Kidney (tissue), 14 donors: ENCODE results near the gene NIPSNAP3A. TPM values are rescaled to one million over a fixed set of nuclear protein-coding genes. Genes with fewer than 3 reads are reported as not detected.
A peak's percentile ranks its signal among the peaks of the same experiment; 100 is the strongest.

Experiments
- DNase-seq, 5 donors: peaks; one replicate each; pipeline ENCODE4 v3.0.0-alpha.2; 2013 to 2020
- FAIRE-seq: peaks from 2 replicates; lab custom pipeline; 2012; peaks lifted over from hg19 to GRCh38; lab: Jason Lieb, UNC
- H3K27ac ChIP-seq, 2 donors: one replicate each; pipeline ENCODE4 v1.7.0; 2013; ENCODE audit warnings: low read depth in 2 of 2, low read length in 2 of 2, inconsistent platforms in 1 of 2
- H3K27me3 ChIP-seq: one replicate; pipeline ENCODE4 v1.7.1; 2013; ENCODE audit warnings: low read length, inconsistent platforms; ENCODE audit not compliant: control insufficient read depth, insufficient read depth
- H3K36me3 ChIP-seq, 3 donors: one replicate each; pipeline versions ENCODE4 v1.7.0 to v1.7.1; 2013; ENCODE audit warnings: low read length in 3 of 3, control low read depth in 1 of 3, inconsistent platforms in 1 of 3; ENCODE audit not compliant: insufficient read depth in 3 of 3, control insufficient read depth in 2 of 3
- H3K4me1 ChIP-seq, 3 donors: one replicate each; pipeline versions ENCODE4 v1.7.0 to v1.7.1; 2013; ENCODE audit warnings: low read length in 3 of 3, inconsistent platforms in 1 of 3, low read depth in 1 of 3; ENCODE audit not compliant: control insufficient read depth in 2 of 3, insufficient read depth in 2 of 3
- H3K4me3 ChIP-seq, 3 donors: one replicate each; pipeline versions ENCODE4 v1.7.0 to v1.8.1; 2013; ENCODE audit warnings: low read length in 3 of 3, control low read depth in 1 of 3, inconsistent platforms in 1 of 3
- H3K9ac ChIP-seq, 3 donors: one replicate each; pipeline versions ENCODE4 v1.7.0 to v1.7.1; 2013; ENCODE audit warnings: low read length in 3 of 3, control low read depth in 1 of 3, inconsistent platforms in 1 of 3
- H3K9me3 ChIP-seq, 3 donors: one replicate each; pipeline versions ENCODE4 v1.7.0 to v1.7.1; 2013; ENCODE audit warnings: low read length in 3 of 3, control low read depth in 1 of 3, inconsistent platforms in 1 of 3; ENCODE audit not compliant: control insufficient read depth in 2 of 3, insufficient read depth in 1 of 3
- CTCF ChIP-seq: IDR thresholded peaks from 3 replicates; pipeline ENCODE4 v1.5.1; 2012; ENCODE audit warnings: mild to moderate bottlenecking, moderate library complexity, borderline replicate concordance; ENCODE audit not compliant: insufficient read depth; ENCODE audit errors: extremely low read depth
- intact Hi-C: fragments of 100-400 bp; cut with DNase I; formaldehyde crosslinking; loops from one replicate; pipeline ENCODE4 v1.11.1; 2022
- polyA plus RNA-seq: library from polyadenylated mRNA; stranded (reverse); fragments of 350-450 nt; fragmentation: Illumina TruSeq; extraction: RNeasy Lipid Tissue Mini Kit (QIAGEN cat#74804); gene quantifications from one replicate; pipeline ENCODE4 v1.2.3, GENCODE V29; 2014; ENCODE audit warnings: low read depth, low replicate concordance; ENCODE audit not compliant: insufficient read depth
- total RNA-seq: library from RNA; stranded (reverse); fragmentation: NEBNext Ultra II Directional; extraction: Animal tissue kit (Norgen Biotek cat#: 25700); gene quantifications from one replicate; pipeline ENCODE4 v1.2.1, GENCODE V29; 2021
- donor health status: control.
- donor health status: control.
- donor health status: control.
- donor health status: control.
- donor health status: control.
- donor health status: DM: yes; HTN: yes; CAD: no.
- donor health status: Normal renal cell carcinoma (clear cell type).

Gene NIPSNAP3A
- total and polyA plus RNA-seq, 2 donors from 2014 or later, result 27.9 to 31.2 TPM

- FAIRE-seq (peak; percentile 95), DNase-seq (peak in 2 of 5 donors; percentile 52 to 59)
- Histone ChIP-seq H3K4me1 (no peaks in the 10 kb centered on the region), H3K27me3 (no peaks in the 10 kb centered on the region), H3K9ac (no peak overlapping the region), H3K36me3 (peaks cover 0 to 30% (median 15%) of the 10 kb centered on the region in 3 donors), H3K9me3 (no peaks in the 10 kb centered on the region), H3K4me3 (no peak overlapping the region), H3K27ac (no peak overlapping the region)
- peak; percentile 22 for TF ChIP-seq CTCF
- intact Hi-C loops, result no loop called here
Observed at GRCh38 chr9:104780796-104781395, 33.4 kb downstream of the NIPSNAP3A start.

- no peak overlapping the region for H3K9ac ChIP-seq
- FAIRE-seq, result no peak
- H3K9me3 ChIP-seq, result no peaks in the 10 kb centered on the region
- H3K36me3 ChIP-seq, result peaks cover 0 to 42% (median 32%) of the 10 kb centered on the region in 3 donors
- DNase-seq, result no peak
- no peak overlapping the region for H3K27ac ChIP-seq
- H3K4me3 ChIP-seq, result no peak overlapping the region
- no peaks in the 10 kb centered on the region for H3K4me1 ChIP-seq
- intact Hi-C loops, result no loop called here
- no peaks in the 10 kb centered on the region for H3K27me3 ChIP-seq
- no peak for TF ChIP-seq CTCF
Observed at GRCh38 chr9:104783588-104783987, 36.1 kb downstream of the NIPSNAP3A start.

GRCh38 chr9:104784098-104784497 is 36.6 kb downstream of the NIPSNAP3A start:
- no peaks in the 10 kb centered on the region for H3K9me3 ChIP-seq
- no peaks in the 10 kb centered on the region for H3K4me1 ChIP-seq
- intact Hi-C loops, result no loop called here
- no peak overlapping the region for H3K27ac ChIP-seq
- H3K36me3 ChIP-seq, result peaks cover 0 to 46% (median 37%) of the 10 kb centered on the region in 3 donors
- no peak overlapping the region for H3K9ac ChIP-seq
- TF ChIP-seq CTCF, result no peak
- FAIRE-seq, result no peak
- DNase-seq, result no peak
- H3K27me3 ChIP-seq, result no peaks in the 10 kb centered on the region
- H3K4me3 ChIP-seq, result no peak overlapping the region
